NCI-H1417 treated with DMSO at 0.1 percent for 48 hours (cell line): Measurements from ENCODE around the gene ALDOC.

ENCODE experiments used
- DNase-seq: peaks from one replicate; lab custom pipeline; 2025; lab: John Stamatoyannopoulos, UW

The ALDOC gene

GRCh38 chr17:28552176-28552999 is 24.3 kb downstream of the ALDOC start, which contains the start of gene UNC119:
TSS of gene UNC119 (minus strand) at chr17:28552624. CDS start at chr17:28552557, 67 bp downstream.
- no peak for DNase-seq

DNA sequence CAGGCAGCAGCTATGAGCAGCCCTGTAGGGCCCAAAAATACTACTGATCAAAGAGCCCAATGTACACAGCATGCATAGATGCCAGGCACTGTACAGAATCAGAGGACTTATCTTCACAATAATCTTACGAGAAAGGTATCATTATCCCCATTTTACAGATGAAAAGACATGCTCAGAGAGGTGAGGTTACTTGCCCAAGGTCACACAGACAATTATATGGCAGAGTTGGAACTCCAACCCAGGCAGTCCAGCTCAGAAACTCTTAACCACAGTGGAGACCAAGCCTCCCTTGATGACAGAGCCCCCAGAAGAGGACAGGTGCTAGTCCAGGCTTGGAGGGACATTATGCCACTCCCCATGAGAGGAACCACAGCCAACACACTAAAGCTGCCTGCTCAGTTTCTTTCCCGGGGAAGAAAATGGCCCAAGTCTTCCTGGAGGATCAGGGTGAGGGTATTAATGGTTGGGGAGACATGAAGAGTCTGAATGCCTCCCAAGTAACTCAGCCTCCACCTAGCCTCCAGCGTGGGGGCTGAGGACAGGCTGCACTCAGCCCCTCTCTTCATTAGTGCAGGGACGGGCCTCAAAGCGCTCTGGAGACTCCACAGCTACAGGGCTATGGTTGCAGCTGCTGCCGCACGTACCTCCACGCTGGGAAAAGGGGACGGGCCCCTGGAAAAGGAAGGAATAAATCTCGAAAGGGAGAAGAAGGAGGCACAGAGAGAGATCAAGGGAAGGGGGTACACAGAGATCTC is 25.1 kb downstream of the ALDOC start:
- no peak for DNase-seq

GRCh38 chr17:28550858-28551257 is 25.8 kb downstream of the ALDOC start:
- no peak for DNase-seq

GRCh38 chr17:28549236-28550132 is 27.2 kb downstream of the ALDOC start:
- DNase-seq = no peak

DNA sequence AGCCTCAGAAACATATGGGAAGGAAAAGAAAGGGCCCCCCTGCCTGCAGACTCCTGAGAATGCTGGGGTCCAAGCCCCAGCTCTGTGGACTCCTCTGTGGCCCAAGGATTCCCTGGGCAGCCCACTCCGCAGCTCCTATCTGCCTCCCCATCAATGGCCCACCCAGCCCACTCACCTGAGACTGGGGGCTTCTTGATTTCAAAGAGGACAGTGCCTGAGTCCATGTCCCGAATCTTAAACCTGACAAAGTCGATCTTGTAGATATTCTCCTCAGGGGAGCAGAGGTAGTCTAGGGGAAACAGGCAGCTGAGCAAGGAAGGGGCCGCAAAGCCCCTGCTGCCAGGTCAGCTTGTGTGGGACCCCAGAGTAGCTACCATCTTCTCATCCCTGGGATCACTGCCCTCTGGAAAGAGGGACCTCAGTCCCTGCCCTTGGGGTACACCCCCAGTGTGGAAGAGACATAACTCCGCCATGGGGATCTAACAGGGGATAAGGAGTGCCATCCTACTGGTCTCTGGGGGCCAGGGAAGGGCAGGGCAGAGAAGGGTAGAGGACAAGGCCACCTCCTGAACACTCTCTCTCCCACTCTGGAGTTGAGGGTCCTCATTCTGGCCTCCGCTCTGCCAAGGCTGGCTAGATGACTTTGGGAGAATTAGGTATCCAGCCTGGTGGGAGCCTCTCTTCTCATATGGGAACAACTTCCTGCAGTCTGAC is 28.1 kb downstream of the ALDOC start:
- DNase-seq = no peak

GRCh38 chr17:28547623-28548416 is 28.9 kb downstream of the ALDOC start:
- no peak for DNase-seq

DNA sequence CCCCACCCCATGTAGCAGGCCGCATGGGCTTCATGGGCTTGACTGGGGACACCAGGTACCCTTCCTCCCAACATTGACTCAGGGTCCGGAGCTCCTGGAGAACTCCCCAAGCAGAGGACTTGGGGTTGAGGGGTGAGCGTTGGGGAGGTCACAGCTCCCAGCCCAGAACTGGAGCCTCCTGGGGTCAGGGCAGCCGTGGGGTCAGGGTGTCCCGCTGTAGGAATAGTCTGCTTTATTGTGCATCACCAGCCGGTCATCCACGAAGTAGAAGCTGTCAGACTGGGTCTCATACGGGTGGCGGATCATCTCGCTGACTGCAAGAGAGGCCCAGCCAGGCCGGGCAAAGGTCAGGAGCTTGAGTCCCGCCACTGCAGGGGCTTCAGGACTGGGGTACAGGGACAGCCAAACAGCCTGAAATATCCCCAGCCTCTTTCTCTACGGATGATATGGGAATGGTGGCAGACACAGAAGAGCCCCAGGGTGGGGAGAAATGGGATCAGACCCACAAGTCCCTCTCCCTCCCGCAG is 29.5 kb downstream of the ALDOC start:
- no peak for DNase-seq

DNA sequence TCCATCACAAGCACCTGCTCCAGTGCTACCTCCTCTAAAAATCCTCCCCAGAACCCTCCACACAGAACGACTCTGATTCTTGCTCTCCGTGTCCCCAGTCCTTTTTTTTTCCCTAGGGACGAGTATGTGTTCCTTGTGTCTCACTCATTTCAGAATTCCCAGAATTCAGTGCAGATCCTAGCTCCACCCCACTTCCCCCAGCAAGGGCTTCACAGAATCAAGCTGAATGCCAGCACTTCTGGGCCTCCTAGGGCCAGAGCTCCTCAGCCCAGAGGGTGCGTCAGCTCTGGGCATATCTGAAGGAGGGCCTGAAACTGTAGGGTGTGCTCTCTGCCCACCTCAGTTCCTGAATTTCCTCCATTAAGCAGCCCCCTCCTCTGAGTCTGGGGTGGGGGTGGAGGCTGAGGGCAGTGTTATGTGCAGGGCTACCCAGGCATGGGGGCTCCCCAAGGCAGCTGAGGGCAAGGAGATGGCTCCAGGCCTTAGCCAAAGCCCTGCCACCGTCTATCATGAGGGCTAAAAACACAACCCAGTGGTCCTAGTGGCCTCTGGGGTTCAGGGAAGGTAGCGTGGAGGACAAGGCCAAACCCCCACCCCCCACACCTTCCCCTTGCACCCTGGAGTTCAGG is 30.8 kb downstream of the ALDOC start:
- DNase-seq = no peak

GRCh38 chr17:28545141-28545503 is 31.6 kb downstream of the ALDOC start:
- DNase-seq = no peak

GRCh38 chr17:28544402-28545140 is 32.1 kb downstream of the ALDOC start:
- DNase-seq = no peak

GRCh38 chr17:28541439-28541838 is 35.3 kb downstream of the ALDOC start:
- DNase-seq = no peak

DNA sequence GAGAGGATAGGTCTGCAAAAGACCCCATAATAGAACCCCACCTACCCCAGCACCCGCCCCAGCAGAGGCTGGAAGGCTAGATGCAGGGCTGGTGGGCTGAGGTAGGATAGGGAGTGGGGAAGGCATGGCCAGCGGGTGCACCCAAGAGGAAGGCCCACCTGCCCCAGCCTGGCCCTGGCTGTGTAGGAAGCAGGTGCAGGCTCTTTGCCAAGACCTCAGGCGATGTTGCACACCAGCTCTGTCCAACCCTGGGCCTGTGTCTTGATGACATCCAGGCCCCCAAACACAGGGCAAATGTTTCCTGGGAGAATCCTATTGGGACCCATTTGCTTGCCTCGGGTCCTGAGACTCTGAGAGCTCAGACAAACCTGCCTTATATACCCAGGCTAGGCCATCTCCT is 36.5 kb downstream of the ALDOC start:
- DNase-seq = no peak

- no peak for DNase-seq
Measured at GRCh38 chr17:28538296-28538895, 38.3 kb downstream of the ALDOC start.

DNA sequence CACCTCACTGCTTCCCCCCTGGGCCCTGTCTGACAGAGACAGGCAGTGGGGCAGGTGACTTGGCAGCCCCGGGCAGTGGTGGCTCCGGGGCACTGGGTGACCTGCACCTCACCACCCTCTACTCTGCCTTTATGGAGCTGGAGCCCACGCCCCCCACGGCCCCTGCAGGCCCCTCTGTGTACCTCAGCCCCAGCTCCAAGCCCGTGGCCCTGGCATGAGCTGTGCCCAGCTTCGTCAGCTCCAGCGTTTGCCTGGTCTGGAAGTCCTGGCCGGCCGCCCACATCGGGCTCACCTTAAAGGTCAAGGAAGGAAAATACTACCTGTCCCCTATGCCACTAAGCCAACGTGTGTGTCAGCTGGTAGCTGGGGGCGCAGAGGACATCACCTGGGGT is 39.5 kb downstream of the ALDOC start:
- no peak for DNase-seq

- DNase-seq = no peak
Measured at GRCh38 chr17:28536532-28537218, 40.0 kb downstream of the ALDOC start.

- DNase-seq = no peak
Measured at GRCh38 chr17:28534740-28535375, 41.8 kb downstream of the ALDOC start.

GRCh38 chr17:28533091-28533807 is 43.4 kb downstream of the ALDOC start:
- DNase-seq = no peak
